ENCODE results near the gene ZNF280B.

The ZNF280B gene, protein sequence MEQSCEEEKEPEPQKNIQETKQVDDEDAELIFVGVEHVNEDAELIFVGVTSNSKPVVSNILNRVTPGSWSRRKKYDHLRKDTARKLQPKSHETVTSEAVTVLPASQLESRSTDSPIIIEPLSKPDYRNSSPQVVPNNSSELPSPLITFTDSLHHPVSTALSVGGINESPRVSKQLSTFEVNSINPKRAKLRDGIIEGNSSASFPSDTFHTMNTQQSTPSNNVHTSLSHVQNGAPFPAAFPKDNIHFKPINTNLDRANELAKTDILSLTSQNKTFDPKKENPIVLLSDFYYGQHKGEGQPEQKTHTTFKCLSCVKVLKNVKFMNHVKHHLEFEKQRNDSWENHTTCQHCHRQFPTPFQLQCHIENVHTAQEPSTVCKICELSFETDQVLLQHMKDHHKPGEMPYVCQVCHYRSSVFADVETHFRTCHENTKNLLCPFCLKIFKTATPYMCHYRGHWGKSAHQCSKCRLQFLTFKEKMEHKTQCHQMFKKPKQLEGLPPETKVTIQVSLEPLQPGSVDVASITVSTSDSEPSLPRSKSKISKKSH

DNA sequence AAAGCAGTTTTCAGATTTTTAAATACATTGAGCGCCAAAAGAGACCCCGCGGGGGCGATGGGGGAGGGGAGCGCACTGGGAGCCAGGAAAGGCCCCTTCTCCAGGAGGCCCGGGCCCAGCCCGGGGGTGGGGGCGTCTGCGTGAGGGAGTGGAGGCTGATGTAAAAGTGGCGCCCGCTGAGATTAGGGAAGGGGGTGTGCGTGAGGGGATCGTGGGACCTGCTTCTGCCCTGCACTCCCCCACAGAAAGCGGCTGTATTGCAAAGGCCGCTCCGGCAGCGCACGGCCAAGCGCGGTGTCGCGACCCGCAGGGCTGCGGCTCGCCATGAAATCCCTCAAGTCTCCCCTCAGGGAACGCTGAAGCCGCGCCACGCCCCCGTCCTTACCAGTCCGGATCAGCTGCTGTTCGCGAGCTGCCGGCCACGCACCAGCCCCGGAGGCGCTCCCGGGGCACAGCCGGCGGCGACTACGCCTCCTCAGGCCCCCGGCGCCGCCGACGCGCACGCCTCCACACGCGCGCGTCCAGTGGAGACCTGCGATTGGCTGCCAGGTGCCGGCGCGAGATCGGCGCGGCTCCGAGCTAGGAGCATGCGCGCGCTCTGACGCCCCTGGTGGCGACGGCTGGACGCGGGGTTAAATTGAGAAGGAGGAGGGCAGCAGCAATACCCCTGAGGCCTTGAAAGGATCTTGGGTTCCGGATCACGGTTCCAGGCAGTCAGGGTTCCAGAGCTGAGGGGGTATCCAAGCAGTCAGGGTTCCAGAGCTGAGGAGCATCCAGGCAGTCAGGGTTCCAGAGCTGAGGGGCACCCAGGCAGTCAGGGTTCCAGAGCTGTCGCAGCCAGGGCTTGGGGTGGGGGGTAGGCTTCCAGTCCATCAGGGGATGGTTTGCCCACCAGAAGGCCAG, at the start of gene ZNF280B:
ZNF280B (minus strand) TSS at position 469 of the 903 bp plus-strand sequence. CDS start 19,344 bp downstream, outside the sequence.
- peak; percentile 24 for DNase-seq

DNA sequence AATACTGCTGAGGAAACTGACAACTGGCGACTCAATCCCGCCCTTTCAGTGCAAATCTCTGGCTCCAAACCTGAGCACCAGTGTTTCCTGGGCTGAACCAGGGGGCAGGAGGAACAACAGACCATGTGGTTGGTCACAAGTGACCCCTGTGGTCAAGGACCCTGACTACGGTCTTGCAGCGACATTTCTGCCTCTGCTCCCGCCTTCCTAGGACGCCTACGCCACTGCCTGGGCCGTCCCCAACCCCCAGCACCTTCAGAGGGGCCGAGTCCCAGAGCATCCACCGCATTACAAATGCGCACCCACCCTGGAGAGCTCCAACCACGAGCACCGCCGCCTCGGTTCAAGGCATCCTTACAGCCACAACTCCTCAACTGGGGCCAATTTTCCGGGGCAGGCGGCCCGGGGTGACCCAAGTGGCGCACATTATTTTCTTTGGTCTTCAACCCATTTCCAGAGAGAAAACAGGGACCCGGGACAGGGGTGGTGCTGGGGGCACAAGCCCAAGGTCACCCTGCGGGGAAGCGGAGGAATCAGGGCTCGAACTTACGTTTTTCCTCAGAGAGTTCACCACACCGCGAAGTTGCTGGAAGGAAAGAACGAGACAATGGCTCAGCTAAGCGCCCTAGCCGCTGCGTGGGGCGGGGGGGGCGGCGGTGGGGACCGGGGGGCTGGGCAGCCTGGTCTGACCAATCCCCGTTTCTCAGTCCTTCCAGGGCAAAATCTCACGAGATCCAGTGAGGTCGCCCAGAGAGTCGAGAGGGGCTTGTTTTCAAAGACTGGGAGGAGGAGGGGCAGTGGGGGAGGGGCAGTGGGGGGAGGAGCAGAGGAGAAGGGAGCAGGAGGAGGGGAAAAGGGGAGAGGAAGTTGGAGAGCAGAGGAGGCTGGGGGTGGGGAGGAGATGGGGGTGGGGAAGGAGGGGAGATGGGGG, 48.7 kb upstream of the ZNF280B start:
- no peak for DNase-seq

DNA sequence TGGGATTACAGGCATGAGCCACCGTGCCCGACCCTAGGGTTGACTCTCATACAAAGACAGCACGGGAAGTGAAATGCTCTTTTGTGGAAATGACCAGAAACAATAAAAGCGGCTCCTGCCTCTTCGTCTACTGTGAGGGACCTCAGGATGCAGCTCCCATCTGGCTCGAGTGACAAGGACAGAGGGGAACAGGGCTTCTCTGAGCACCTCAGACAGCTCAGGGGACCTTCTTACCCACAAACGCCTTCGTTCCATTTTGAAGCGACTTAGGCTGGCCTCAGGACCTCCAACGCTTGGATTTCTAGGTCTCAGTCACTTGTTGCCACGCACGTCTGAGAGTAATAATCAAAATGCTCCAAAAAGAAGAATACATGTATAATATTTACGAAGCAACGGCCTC, 48.0 kb upstream of the ZNF280B start:
- DNase-seq, result no peak

DNA sequence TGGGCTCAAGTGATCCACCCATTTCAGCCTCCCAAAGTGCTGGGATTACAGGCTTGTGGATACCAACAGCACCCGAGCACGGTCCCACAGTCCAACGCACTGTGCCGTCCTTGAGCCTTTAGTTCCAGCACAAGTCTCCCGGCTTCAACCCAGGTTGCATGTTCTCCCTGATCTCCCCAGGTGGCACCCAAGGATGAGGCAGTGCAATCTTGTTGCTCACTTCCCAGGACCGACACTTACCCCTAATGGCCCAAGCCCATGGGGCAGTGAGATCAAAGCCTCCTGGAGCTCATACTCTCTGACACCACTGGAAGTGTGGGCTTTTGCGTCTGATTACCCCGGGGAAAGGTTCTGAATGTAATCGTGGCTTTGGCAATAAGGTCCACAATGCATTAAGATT, 47.1 kb upstream of the ZNF280B start:
- DNase-seq, result no peak

DNA sequence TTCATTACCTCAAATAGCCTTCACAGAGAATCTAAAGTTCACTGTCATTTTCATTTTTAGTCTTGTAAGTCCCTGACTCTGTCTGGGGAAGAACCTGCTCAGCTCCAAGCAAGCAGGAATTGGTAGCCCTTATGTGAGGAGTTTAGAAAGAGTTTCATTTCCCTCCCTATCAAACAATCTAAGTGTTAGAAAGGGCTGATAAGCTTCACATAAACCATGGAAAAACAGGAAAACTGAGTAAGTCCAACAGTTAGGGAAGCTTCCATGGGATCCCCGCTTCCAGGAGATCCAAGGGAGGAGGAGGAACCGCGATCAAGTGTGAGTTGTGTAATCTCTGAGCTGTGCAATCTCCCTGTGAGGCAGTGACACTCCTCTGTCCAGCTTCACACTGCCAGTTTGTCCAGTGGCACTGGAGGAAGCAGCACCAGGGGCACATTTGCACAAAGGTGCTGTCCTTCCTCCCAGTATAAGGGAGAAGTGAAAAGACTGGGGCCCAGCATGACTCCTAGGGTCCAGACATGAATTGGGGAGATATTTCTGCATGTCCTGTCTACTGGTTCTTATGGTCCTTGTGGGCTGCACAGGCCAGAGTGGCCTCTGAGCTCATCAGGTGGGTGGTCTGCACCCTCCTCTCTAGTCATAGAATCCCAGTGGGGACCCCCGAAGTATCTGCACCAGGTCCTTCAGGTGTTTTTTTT, 46.2 kb upstream of the ZNF280B start:
- DNase-seq, result no peak

DNA sequence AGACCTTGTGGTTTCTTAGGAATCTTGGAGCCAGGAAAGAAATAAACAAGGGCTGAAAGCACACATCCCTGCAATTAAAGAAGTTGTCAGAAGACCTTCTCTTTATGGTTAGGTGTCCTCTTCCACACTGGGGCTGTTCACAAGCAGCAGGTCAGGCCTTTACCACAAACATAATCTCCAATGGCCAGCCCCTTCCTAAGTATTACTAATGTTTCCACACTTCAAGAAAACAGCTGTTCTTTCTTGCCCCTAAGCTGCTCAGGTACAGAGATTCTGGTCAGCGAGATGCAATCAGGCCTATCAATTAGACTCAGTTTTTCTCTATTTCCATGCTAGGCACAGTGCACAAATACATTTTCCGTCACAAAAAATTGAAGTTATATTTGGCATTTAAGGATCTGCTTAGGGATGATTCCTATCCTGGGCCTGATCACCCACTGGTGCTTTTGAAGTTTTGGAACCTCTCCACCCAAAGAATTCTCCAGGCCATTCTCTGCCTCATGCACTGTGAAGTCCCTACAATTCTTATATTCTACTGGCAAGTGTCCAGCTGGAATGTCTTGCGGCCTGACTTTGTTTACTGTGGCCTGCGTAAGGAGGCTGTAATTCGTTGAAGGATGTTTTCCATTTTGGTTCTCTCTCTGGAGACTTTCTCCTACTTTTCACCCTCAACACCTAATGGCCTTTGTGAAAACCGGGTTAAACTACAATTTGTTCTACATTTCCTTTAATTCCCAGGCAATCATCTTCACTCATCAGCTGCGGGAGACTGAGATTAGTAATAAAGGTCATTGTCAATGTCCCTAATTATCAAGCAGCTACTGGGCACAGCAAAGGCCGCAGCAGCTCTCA, 45.4 kb upstream of the ZNF280B start:
- DNase-seq, result no peak

DNA sequence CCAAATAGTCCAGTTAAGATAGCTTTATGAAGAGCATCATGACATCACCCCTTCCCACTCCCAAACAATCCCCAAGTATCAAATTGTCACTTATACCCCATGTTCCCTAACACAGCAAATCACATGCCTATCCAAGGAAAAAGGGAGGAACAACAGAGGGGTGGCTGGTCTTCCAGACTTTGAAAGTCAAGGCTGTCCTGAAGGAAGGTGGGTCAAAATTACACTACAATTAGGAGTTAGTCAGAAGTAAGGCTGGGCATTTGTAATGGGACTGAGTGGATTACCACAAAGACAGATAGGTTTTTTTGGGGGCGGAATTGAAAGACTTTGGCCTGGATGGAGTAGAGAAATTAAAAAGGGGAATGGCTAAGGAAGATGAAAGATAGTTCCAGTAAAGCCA, 44.6 kb upstream of the ZNF280B start:
- DNase-seq, result no peak

DNA sequence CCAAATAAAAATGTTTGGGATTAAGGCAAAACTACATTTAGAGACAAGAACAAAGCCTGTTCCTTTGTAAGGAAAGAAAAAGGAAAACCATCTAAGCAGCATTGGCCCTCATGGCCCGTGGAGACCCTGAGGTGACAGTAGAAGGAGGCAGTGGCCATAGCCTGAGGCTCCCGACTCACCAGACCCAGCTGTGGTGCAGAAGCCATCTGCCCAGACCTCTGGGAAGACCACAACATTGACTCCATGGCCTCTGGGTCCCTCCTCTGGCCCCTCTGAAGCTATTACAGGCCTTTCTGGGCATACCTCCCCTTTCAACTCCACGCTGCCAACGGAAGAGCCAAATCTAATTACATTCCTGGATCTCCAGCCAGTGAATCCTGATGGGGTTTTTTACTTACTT, 44.1 kb upstream of the ZNF280B start:
- DNase-seq, result no peak

DNA sequence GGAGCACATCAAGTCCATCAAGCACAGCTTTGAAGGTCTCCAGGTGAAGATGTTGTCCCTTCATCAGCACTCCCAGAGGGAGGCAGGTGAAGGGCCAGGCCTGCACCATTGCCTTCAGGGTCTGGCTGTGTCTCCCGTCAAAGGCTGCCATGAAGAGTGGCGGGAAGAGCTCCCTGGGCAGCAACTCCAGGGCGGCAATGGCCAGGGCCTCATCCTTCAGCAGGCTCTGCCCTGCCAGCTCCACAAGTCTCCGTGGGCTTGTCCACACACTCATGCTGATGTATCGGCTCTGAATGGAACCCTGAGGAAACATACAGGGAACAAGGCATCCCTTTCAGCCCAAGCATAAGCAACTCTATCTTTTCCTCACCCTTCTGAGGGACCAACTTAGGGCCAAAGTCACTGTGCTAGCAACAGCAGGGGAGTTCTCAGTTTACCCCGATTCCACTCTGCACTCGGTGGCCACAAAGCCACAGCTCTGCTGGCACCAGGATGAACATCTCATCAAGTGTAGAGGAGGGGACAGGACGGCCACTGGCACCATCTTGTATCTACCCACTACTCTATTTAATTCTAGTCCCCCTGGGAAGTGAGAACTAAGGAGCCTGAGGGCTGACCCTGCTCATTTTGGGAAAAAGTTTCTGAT, 42.4 kb upstream of the ZNF280B start:
- DNase-seq, result no peak

DNA sequence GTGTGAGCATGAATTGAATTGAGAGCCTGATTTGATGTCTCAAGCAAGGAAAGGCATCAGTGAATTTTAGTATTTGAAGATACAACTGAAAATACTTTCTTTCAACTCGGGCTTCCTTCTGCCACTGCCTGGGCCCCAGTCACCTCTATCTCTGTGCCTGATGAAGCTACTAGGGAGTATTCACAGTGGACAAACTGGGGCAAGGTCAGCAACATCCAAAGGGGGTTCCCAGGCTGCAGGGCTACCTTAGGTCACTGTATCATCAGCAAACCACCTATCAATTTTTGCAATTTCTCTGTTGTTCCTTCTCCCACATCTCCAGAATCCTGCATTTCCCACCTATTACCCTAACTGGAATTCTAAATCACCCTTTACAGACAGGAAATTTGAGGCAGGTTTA, 40.4 kb upstream of the ZNF280B start:
- no peak for DNase-seq

DNA sequence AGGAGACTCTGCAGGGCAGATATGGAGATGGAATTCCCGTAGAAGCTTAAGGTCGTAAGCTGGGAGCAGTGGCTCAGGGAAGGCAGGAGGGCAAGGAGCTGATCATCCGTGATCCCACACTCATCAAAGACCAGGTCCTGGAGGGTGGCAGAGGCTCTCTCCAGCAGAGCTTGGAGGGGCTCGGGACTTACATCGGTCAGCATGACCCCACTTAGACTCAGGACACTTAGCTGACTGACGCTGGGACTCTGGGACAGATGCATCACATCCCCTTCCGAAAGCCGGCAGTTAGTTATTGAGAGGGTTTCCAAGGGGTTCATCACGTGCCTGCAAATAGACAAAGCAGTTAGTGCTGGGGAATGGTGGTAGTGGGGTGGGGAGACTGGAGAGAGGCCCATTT, 39.8 kb upstream of the ZNF280B start:
- DNase-seq, result no peak

DNA sequence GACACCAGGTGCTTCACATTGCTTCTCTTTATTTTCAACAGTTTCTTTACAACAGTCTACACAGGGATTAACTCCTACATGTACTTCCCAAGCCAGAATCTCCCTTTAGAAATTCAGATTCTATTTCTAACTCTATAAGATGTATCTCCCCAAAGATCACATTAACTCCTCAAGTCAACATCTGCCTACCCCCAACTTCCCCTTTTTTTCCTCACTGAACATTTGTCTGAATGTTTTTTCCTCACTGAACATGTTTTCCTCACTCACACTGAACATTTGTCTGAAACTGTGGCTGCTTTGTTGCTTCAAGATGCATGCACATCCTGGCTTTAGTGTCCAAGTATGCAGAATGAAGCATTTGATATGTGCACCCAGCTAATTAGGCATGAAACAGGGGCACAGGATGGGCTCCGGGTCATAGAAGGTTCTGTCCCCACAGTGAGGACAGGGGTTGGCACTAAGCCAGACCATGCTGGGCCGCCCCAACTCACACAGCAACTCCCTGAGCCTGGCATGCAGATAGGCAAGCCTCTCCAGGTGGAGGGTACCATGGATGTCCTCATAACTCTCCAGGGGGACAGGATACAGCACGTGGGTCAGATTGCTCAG, 39.3 kb upstream of the ZNF280B start:
- DNase-seq, result no peak

DNA sequence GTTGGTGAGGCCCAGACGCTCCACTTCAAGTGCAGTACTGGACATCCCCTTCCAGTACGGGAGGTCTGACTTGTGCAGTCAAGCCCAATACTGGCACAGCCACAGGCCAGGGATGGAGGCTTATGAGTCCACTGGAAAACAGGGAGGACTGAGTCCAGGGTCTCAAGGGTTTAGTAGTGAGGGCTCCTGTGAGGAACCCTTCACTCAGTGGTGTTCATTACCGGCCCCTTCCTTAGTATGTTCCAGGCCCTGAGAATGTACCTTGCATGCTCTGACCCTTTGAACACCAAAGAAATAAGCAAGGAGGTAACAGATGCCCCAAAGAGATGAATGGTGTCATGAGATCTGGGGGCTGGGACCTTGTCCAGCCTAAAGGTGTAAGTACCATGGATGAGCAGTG, 38.7 kb upstream of the ZNF280B start:
- no peak for DNase-seq

DNA sequence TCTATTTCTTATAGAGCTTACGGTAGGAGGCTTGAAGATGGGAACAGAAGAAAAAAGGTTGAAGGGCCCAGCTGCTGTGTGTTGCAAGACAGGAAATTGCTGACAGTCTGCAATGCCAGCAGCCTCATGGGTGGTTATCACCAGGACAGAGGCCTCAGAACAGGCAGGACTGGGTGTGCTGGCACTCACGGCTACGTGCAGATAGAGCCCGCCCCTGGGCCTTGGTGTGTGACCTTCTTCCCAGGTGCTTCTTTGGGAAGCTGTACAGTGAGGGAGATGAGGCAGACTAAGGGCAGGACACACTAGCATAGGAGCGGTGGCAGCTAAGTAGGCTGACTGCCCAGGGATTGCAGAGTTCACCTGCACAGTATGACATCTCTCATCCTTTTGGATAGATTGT, 37.9 kb upstream of the ZNF280B start:
- DNase-seq, result no peak

DNA sequence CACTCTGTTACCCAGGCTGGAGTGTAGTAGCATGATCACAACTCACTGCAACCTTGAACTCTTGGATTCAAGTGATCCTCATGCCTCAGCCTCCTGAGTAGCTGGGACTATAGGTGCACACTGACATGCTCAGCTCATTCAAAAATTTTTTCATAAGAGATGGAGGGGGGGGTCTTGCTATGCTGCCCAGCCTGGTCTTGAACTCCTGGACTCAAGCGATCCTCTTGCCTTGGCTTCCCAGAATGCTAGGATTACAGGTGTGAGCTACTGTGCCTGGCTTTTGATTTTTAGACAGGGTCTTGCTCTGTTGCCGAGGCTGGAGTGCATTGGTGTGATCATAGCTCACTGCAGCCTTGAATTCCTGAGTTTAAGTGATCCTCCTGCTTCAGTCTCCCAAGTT, 36.5 kb upstream of the ZNF280B start:
- no peak for DNase-seq

DNA sequence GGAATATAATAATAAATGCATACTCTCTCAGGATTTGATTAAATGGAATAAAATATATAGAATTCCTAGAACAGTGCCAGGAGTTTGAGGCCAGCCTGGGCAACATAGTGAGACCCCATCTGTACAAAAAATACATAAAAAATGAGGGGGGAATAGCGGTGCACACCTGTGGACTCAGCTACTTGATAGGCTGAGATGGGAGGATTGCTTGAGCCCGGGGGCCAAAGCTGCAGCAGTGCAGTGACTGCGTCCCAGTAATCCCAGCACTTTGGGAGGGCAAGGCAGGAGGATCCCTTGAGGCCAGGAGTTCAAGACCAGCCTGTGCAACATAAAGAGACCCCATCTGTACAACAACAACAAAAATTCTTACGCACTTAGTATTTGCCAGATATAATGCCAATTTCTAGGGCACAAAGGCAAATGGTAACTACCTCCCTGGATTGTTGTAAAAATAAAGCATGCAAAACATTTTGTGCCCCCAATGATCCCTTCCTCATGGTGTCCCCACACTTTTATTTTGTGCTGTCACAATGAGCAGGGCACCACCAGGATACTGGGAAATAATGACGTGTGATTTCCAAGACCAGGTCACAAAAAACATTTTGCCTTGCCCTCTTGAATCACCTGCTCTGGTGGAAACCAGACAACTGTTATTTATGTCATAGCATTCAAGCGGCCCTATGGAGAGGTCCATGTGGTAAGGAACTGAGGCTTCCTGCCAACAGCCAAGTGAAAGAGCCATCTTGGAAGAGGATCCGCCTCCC, 29.9 kb upstream of the ZNF280B start:
- no peak for DNase-seq

DNA sequence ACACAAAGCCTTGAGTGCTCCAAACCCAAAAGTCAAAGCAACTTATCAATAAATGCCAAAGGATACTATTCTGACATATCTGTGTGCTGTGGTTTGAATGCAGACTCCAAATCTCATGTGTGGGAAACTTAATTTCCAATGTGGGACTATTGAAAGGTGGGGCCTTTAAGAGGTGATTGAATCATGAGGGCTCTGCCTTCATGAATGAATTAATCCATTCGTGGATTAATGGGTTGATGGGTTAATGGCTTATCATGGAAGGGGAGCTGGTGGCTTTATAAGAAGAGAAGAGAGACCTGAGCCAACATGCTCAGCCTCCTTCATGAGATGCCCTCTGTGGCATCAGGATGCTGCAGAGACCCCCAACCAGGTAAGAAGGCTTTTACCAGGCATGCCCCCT, 28.4 kb upstream of the ZNF280B start:
- no peak for DNase-seq

DNA sequence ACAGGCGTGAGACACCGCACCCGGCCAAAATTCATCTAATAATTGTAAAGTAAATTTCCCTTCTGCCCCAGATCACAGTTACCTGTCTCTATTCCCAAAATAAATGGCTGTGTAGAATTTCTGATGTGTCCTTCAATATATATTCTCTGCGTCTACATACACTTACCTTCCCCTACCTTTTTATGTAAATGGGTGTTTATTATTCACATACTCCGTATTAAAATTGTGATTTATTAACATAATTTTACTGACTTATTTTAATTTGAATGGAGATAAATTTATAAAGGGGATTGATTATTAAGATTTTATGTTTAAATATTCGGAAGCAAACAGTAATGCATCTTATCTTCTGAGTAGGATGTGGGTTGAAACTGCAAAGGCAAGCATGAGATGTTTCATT, 28.0 kb upstream of the ZNF280B start:
- DNase-seq, result no peak

DNA sequence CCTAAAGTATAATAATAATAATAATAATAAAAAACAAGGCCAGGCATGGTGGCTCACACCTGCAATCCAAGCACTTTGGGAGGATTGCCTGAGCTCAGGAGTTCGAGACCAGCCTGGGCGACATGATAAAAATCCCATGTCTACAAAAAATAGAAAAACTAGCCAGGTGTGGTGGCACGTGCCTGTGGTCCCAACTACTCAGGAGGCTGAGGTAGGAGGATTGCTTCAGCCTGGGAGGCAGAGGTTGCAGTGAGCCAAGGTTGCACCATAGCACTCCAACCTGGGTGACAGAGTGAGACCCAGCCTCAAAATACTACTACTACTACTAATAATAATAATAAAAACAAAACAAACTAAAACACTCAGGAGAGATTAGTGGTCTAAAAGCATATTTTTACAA, 27.1 kb upstream of the ZNF280B start:
- no peak for DNase-seq
